Ovary (tissue), 9 donors: ENCODE measurements around the gene RHBDD2. TPM values are rescaled to one million over a fixed set of nuclear protein-coding genes. Genes with fewer than 3 reads are reported as not detected.
"Not testable (repeated sequence)": the region's sequence is repeated elsewhere in the genome, so short reads cannot be mapped to it uniquely, and the experiment has no call there.

Source experiments
- DNase-seq, 5 donors: peaks; one replicate each; pipeline ENCODE4 v3.0.0-alpha.2; 2019 to 2020
- H3K27ac ChIP-seq, 2 donors: fragments of 200-600 bp; one replicate each; pipeline versions ENCODE4 v1.5.1 to v1.8.0; 2019 to 2022
- H3K27me3 ChIP-seq: fragments of 200-600 bp; one replicate; pipeline ENCODE4 v1.8.0; 2022
- H3K36me3 ChIP-seq: fragments of 200-600 bp; sonication (generic); one replicate; pipeline ENCODE4 v1.5.1; 2019
- H3K4me1 ChIP-seq: one replicate; pipeline ENCODE4 v1.8.1; 2013; ENCODE audit warnings: mild to moderate bottlenecking, moderate library complexity; ENCODE audit not compliant: insufficient read depth
- H3K4me3 ChIP-seq: fragments of 200-600 bp; sonication (generic); one replicate; pipeline ENCODE4 v1.5.1; 2017
- H3K9me3 ChIP-seq, 2 donors: fragments of 200-600 bp in 1 of 2; sonication (generic) in 1 of 2; one replicate each; pipeline versions ENCODE4 v1.5.1 to v1.8.1; 2013 to 2019; ENCODE audit warnings: mild to moderate bottlenecking in 1 of 2, moderate library complexity in 1 of 2
- CTCF ChIP-seq, 3 donors: fragments of 450-650 bp in 2 of 3; fragments of 200-600 bp in 1 of 3; IDR thresholded peaks; one replicate each; pipeline versions ENCODE4 v1.5.1 to v1.8.0; 2016 to 2022; ENCODE audit warnings: antibody characterized with exemption in 3 of 3, mild to moderate bottlenecking in 1 of 3
- EP300 ChIP-seq: sonication (generic); formaldehyde crosslinking; IDR thresholded peaks from one replicate; pipeline ENCODE4 v1.6.1; 2017; ENCODE audit warnings: antibody characterized with exemption
- POLR2A ChIP-seq: fragments of 450-650 bp; IDR thresholded peaks from one replicate; pipeline ENCODE4 v1.6.1; 2017; ENCODE audit warnings: antibody characterized with exemption, mild to moderate bottlenecking, moderate library complexity
- WGBS, 3 donors: extraction: QIAGEN DNeasy Blood & Tissue Kit in 1 of 3; methylation state at CpG; one replicate each; pipeline versions ENCODE4 v1.1.5 to v1.1.7; 2013 to 2017; 5-methylcytosine and 5-hydroxymethylcytosine counted together
- intact Hi-C, 4 donors: fragments of 100-400 bp; cut with DNase I; formaldehyde crosslinking; loops; one replicate each; pipeline versions ENCODE4 v1.11.0 to v1.15.1; 2022 to 2023
- polyA plus RNA-seq, 2 donors: library from polyadenylated mRNA; stranded (reverse); fragments of 200-250 nt in 1 of 2; fragments of 350-450 nt in 1 of 2; fragmentation: Illumina TruSeq in 1 of 2; extraction: RNeasy Lipid Tissue Mini Kit (QIAGEN cat#74804) in 1 of 2; gene quantifications; one replicate each; pipeline ENCODE4 v1.2.3, GENCODE V29; 2013 to 2014
- total RNA-seq, 7 donors: library from RNA; depleted of rRNA in 2 of 7; stranded (reverse); fragments of >200 nt in 2 of 7; fragmentation: NEBNext Ultra II Directional in 3 of 7; extraction: Animal tissue kit (Norgen Biotek cat#: 25700) in 3 of 7; gene quantifications; one replicate each; pipeline versions ENCODE4 v1.1.0 to v1.2.4, GENCODE V29; 2016 to 2023
- donor health status: DM: no; HTN: no; CAD: no; lungs with moderate emphysema.
- donor health status: DM: no; HTN: no; CAD: no.
- donor health status: Bipolar disorder and iron deficiency.
- donor health status: DM: yes; HTN: yes; CAD: no.
- donor health status: DM: no; HTN: no; CAD: no.
- donor health status: DM: yes; HTN: yes; CAD: no.

The RHBDD2 gene
- total and polyA plus RNA-seq, 9 donors: 26.6 to 99.3 (median 70.0) TPM

GRCh38 chr7:75854233-75854632 lies 24.6 kb upstream of the RHBDD2 start:
- intact Hi-C loops: no loop called here
- Histone ChIP-seq H3K4me3 (no peak overlapping the region), H3K4me1 (no peaks in the 10 kb centered on the region), H3K36me3 (no peaks in the 10 kb centered on the region), H3K27me3 (no peaks in the 10 kb centered on the region), H3K9me3 (no peaks in the 10 kb centered on the region), H3K27ac (no peak overlapping the region)
- no peak for DNase-seq
- WGBS, 3 donors: 36 to 39% (median 39%) methylated on average over 5 of the region's 5 CpGs
- TF ChIP-seq CTCF (IDR thresholded peaks at IDR 0.05) (no peak), EP300 (no peak), POLR2A (no peak)

- H3K27ac ChIP-seq, H3K4me1 ChIP-seq, H3K4me3 ChIP-seq, H3K27me3 ChIP-seq, intact Hi-C loops, H3K36me3 ChIP-seq, DNase-seq, H3K9me3 ChIP-seq: not testable (repeated sequence)
- 91 to 92% (median 91%) methylated on average over 10 of the region's 10 CpGs for WGBS, 3 donors
These were observed 24.0 kb upstream of the RHBDD2 start for GRCh38 chr7:75854813-75855345.

- 90 to 94% (median 93%) methylated on average over 6 of the region's 6 CpGs for WGBS, 3 donors
- no peak for DNase-seq
These were observed 22.3 kb upstream of the RHBDD2 start for GRCh38 chr7:75856536-75856935.

GRCh38 chr7:75858410-75858809 lies 20.4 kb upstream of the RHBDD2 start:
- no peak overlapping the region for H3K4me3 ChIP-seq
- H3K9me3 ChIP-seq: no peaks in the 10 kb centered on the region
- intact Hi-C loops: no loop called here
- no peaks in the 10 kb centered on the region for H3K27me3 ChIP-seq
- TF ChIP-seq CTCF (IDR thresholded peaks at IDR 0.05) (no peak), POLR2A (no peak), EP300 (no peak)
- H3K4me1 ChIP-seq: no peaks in the 10 kb centered on the region
- H3K36me3 ChIP-seq: no peaks in the 10 kb centered on the region
- H3K27ac ChIP-seq: no peak overlapping the region
- no peak for DNase-seq

More at GRCh38 chr7:75856536-75856935, 22.3 kb upstream of the RHBDD2 start:
- TF ChIP-seq CTCF (IDR thresholded peaks at IDR 0.05) (no peak), EP300 (no peak)
- no peaks in the 10 kb centered on the region for H3K4me1 ChIP-seq
- no peaks in the 10 kb centered on the region for H3K36me3 ChIP-seq
- no peak overlapping the region for H3K4me3 ChIP-seq
- intact Hi-C loops: no loop called here
- no peaks in the 10 kb centered on the region for H3K27me3 ChIP-seq
- no peaks in the 10 kb centered on the region for H3K9me3 ChIP-seq
- H3K27ac ChIP-seq: no peak overlapping the region

- no peak for TF ChIP-seq EP300
- no peak for TF ChIP-seq POLR2A
- TF ChIP-seq CTCF (IDR thresholded peaks at IDR 0.05): no peak
- intact Hi-C loops: no loop called here
- no peaks in the 10 kb centered on the region for H3K36me3 ChIP-seq
- DNase-seq: no peak
- H3K4me1 ChIP-seq: peaks cover 6% of the 10 kb centered on the region
- 45 to 57% (median 49%) methylated on average over 4 of the region's 4 CpGs for whole genome bisulfite sequencing, 3 donors
- H3K27me3 ChIP-seq: no peaks in the 10 kb centered on the region
- H3K27ac ChIP-seq: no peak overlapping the region
- H3K9me3 ChIP-seq: no peaks in the 10 kb centered on the region
- no peak overlapping the region for H3K4me3 ChIP-seq
These were observed 17.2 kb upstream of the RHBDD2 start for GRCh38 chr7:75861636-75862035.

- H3K4me1 ChIP-seq, intact Hi-C loops, H3K27ac ChIP-seq, H3K27me3 ChIP-seq, H3K36me3 ChIP-seq, H3K9me3 ChIP-seq, H3K4me3 ChIP-seq, DNase-seq: not testable (repeated sequence)
- WGBS, 3 donors: 75 to 81% (median 78%) methylated on average over 4 of the region's 4 CpGs
These were observed 14.6 kb upstream of the RHBDD2 start for GRCh38 chr7:75864251-75864650.
